GM10266 (cell line): ENCODE data around the gene GGT5.
"Not testable (repeated sequence)": the region's sequence is repeated elsewhere in the genome, so short reads cannot be mapped to it uniquely, and the experiment has no call there.

Experiments
- DNase-seq: peaks from one replicate; pipeline ENCODE4 v3.0.0; 2012; ENCODE audit errors: extremely low spot score
- TF ChIP-seq, protein P1 (sequence below): IDR thresholded peaks from 2 replicates; pipeline ENCODE4 v1.5.1; 2012; ENCODE audit warnings: mild to moderate bottlenecking, low read depth; ENCODE audit not compliant: control insufficient read depth, insufficient read depth; ENCODE audit errors: missing control alignments

GGT5 gene, protein sequence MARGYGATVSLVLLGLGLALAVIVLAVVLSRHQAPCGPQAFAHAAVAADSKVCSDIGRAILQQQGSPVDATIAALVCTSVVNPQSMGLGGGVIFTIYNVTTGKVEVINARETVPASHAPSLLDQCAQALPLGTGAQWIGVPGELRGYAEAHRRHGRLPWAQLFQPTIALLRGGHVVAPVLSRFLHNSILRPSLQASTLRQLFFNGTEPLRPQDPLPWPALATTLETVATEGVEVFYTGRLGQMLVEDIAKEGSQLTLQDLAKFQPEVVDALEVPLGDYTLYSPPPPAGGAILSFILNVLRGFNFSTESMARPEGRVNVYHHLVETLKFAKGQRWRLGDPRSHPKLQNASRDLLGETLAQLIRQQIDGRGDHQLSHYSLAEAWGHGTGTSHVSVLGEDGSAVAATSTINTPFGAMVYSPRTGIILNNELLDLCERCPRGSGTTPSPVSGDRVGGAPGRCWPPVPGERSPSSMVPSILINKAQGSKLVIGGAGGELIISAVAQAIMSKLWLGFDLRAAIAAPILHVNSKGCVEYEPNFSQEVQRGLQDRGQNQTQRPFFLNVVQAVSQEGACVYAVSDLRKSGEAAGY

DNA sequence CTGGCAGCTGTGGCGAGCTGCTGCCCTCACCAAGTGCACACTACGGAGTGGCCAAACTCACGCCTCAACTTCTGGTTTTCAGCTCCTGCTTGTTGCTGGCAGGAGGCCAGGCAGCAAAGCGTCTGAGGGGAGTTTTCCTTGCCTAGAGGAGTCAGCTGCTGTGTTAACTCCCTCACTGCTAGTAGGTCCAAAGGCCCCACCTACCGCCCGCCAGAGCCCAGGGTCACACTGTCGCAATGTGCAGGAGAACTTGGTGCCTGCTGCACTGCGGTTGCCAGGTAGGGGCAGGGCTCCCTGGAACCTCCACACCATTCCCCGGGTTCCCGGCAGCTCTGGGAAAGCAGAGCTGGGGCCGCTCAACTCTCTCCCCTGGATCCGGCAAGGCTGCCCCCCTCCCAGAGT, at the start of gene GGT5:
TSS of gene GGT5 (minus strand) at position 53 of the 402 bp plus-strand sequence. CDS start 357 bp downstream, outside the sequence.
- DNase-seq = not testable (repeated sequence)

DNA sequence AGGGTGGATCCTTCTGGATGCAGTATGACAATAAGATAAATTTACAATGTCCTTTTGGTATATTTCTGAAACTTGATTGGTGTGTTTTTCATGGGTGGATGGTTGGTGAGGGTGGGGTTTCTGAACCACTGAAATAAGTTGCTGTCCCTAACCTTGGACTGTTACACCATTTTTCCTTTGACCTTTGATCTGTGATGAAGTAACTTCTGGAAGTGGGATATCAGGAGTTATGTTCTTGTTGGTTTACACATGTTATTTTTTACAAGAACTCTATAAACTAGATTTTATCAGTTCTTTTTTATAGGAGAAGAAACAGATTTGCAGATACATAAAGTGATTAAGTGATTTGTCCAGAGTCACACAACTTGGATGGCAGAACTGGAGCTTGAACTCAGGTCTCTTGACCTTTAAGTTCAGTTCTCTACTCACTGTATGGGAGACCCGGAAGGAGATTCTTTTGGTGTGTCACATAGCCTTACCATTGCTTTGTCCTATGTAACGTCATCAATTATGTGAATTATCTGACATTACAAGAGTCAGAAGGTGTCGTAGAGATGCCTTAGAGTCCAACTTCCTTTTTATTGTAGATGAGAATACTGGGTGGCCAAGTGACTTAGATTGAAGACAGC, 47.4 kb upstream of the GGT5 start:
- DNase-seq = not testable (repeated sequence)

GRCh38 chr22:24291515-24292201, 46.8 kb upstream of the GGT5 start:
- TF ChIP-seq, protein P1, sequence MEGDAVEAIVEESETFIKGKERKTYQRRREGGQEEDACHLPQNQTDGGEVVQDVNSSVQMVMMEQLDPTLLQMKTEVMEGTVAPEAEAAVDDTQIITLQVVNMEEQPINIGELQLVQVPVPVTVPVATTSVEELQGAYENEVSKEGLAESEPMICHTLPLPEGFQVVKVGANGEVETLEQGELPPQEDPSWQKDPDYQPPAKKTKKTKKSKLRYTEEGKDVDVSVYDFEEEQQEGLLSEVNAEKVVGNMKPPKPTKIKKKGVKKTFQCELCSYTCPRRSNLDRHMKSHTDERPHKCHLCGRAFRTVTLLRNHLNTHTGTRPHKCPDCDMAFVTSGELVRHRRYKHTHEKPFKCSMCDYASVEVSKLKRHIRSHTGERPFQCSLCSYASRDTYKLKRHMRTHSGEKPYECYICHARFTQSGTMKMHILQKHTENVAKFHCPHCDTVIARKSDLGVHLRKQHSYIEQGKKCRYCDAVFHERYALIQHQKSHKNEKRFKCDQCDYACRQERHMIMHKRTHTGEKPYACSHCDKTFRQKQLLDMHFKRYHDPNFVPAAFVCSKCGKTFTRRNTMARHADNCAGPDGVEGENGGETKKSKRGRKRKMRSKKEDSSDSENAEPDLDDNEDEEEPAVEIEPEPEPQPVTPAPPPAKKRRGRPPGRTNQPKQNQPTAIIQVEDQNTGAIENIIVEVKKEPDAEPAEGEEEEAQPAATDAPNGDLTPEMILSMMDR = no peak
- DNase-seq = no peak

DNA sequence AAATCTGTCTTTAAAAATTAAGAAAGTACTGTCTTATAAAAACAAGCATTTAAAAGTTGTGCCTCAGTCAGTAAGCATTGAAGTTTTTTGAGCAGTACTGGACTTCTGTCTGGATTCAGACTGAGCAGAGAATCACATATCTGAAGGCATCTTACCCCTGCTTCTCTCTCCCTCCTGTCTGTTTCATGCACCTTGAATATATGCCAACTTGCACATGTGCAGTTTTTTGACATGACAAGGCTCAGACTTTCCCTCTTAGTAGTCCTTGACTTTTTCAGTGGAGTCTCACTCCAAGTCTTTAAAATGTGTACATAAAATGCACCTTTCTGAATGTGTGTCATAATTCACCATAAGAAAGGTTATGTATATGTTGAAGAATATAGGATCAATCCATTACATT, 45.6 kb upstream of the GGT5 start:
- no peak for DNase-seq
- TF ChIP-seq, protein P1 = no peak

- TF ChIP-seq, protein P1 = no peak
- no peak for DNase-seq
Measured at GRCh38 chr22:24289741-24290163, 44.9 kb upstream of the GGT5 start.

GRCh38 chr22:24289114-24289513, 44.2 kb upstream of the GGT5 start:
- no peak for DNase-seq
- TF ChIP-seq, protein P1 = no peak

GRCh38 chr22:24287801-24288200, 42.9 kb upstream of the GGT5 start:
- DNase-seq = not testable (repeated sequence)

DNA sequence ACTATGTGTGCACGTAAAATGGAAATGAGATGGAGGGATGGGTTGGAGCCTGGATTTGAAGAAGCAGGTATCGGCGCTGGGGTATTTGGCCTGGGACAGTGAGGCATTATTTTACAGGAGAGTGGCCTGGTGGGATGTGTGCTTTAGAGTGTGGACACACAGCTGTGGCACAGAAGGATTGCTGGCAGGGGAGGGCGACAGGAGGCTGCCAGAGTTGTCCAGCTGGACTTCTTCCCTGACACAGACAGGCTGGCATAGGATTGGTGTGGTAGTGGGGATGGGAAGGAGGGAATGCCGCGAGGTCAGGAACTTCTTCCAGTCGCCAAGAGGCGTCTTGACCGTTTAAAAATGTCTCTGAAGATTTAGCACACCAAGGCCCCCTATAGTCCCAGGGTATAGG, 42.3 kb upstream of the GGT5 start:
- DNase-seq = not testable (repeated sequence)

GRCh38 chr22:24285245-24285644, 40.4 kb upstream of the GGT5 start:
- no peak for DNase-seq
- TF ChIP-seq, protein P1 = no peak
